OCI-LY3 (cell line): ENCODE results near the gene KRTAP5-6.

Experiments used
- CTCF ChIP-seq: fragments of 200-600, 300-600 bp; sonication (generic); IDR thresholded peaks from 2 replicates; pipeline ENCODE4 v1.5.1; 2014; ENCODE audit warnings: antibody characterized with exemption, low read length, low read depth
- EZH2phosphoT487 ChIP-seq: fragments of 200-600 bp; shearing (Covaris generic); IDR thresholded peaks from 2 replicates; pipeline ENCODE4 v1.6.1; 2018; ENCODE audit warnings: antibody characterized with exemption, mixed run types, low read depth

- no peak for TF ChIP-seq CTCF
- no peak for TF ChIP-seq EZH2phosphoT487
Observed at GRCh38 chr11:1740786-1741530, 44.0 kb downstream of the KRTAP5-6 start.
